Transverse colon (tissue), 4 donors: ENCODE measurements around the gene YPEL2. TPM values are rescaled to one million over a fixed set of nuclear protein-coding genes. Genes with fewer than 3 reads are reported as not detected.

Experiments used
- DNase-seq: peaks from one replicate; pipeline ENCODE4 v3.0.0-alpha.2; 2019
- H3K27ac ChIP-seq, 4 donors: fragments of 200-600 bp; sonication (generic); 2 replicates each; pipeline ENCODE4 v1.5.1; 2016 to 2018; ENCODE audit warnings: inconsistent platforms in 4 of 4
- H3K27me3 ChIP-seq: fragments of 200-600 bp; sonication (generic); 2 replicates; pipeline ENCODE4 v1.5.1; 2017; ENCODE audit warnings: inconsistent platforms
- H3K36me3 ChIP-seq, 4 donors: fragments of 200-600 bp; sonication (generic); 2 replicates each; pipeline ENCODE4 v1.5.1; 2017 to 2019; ENCODE audit warnings: inconsistent platforms in 4 of 4
- H3K4me1 ChIP-seq, 4 donors: fragments of 200-600 bp; sonication (generic); 2 replicates each; pipeline ENCODE4 v1.5.1; 2017 to 2020; ENCODE audit warnings: inconsistent platforms in 4 of 4
- H3K4me3 ChIP-seq, 4 donors: fragments of 200-600 bp; sonication (generic); 1 replicate in 1 of 4; 2 replicates in 3 of 4; pipeline versions ENCODE4 v1.5.1 to v1.6.1; 2017 to 2019; ENCODE audit warnings: inconsistent platforms in 4 of 4
- H3K9me3 ChIP-seq, 2 donors: fragments of 200-600 bp; sonication (generic); 2 replicates each; pipeline ENCODE4 v1.5.1; 2017 to 2019; ENCODE audit warnings: inconsistent platforms in 2 of 2
- CTCF ChIP-seq, 5 experiments: fragments of 200-600 bp in 3 of 5; fragments of 450-650 bp in 2 of 5; sonication (generic) in 3 of 5; IDR thresholded peaks; 1 replicate in 2 of 5; 2 replicates in 3 of 5; pipeline ENCODE4 v1.5.1; 2016 to 2017; ENCODE audit warnings: antibody characterized with exemption in 5 of 5, inconsistent platforms in 3 of 5, mild to moderate bottlenecking in 2 of 5, moderate library complexity in 1 of 5
- EP300 ChIP-seq: sonication (generic); formaldehyde crosslinking; IDR thresholded peaks from one replicate; pipeline ENCODE4 v1.6.1; 2017; ENCODE audit warnings: antibody characterized with exemption, low read depth
- POLR2A ChIP-seq: fragments of 450-650 bp; IDR thresholded peaks from one replicate; pipeline ENCODE4 v1.6.1; 2016; ENCODE audit warnings: antibody characterized with exemption, mild to moderate bottlenecking, moderate library complexity
- POLR2AphosphoS5 ChIP-seq, 3 donors: sonication (generic); formaldehyde crosslinking; IDR thresholded peaks; one replicate each; pipeline ENCODE4 v1.6.1; 2016; ENCODE audit warnings: antibody characterized with exemption in 3 of 3
- WGBS, 2 donors: methylation state at CpG; one replicate each; pipeline ENCODE4 v1.1.5; 2018; ENCODE audit warnings: low coverage in 1 of 2; 5-methylcytosine and 5-hydroxymethylcytosine counted together
- in situ Hi-C, 4 donors: fragments of 200-750 bp; cut with MboI; loops; one replicate each; pipeline versions ENCODE4 v1.15.0 to v1.15.1; 2017; ENCODE audit warnings: low sequenced_read_pairs in 3 of 4, low pct_ligation_motif_present in 1 of 4, low pct_unique_long_range_greater_than_20kb in 1 of 4
- intact Hi-C: fragments of 100-400 bp; cut with DNase I; formaldehyde crosslinking; loops from one replicate; pipeline ENCODE4 v1.15.1; 2023; ENCODE audit warnings: low total_unique reads
- total RNA-seq, 4 donors: library from RNA; depleted of rRNA; stranded (reverse); fragments of >200 nt; gene quantifications; one replicate each; pipeline ENCODE4 v1.1.0, GENCODE V29; 2016

YPEL2 gene, protein sequence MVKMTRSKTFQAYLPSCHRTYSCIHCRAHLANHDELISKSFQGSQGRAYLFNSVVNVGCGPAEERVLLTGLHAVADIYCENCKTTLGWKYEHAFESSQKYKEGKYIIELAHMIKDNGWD
- 10 to 100 TPM; 24.7 to 45.0 (median 32.8) TPM for total RNA-seq

- peak within 1 kb of the TSS; percentile 89 to 97 (median 95) for H3K4me3 ChIP-seq
- H3K4me1 ChIP-seq: peaks cover 25 to 68% (median 43%) of the 10 kb centered on the region in 4 donors
- peak within 1 kb of the TSS; percentile 92 to 98 (median 96) for H3K27ac ChIP-seq
- intact Hi-C loops (loop anchor here (5.0 kb wide), 2 partner anchors 41 to 106 kb away; no protein-coding TSS in a partner anchor), in situ Hi-C loops (no loop called here)
- 1% methylated on average over 39 of the region's 71 CpGs; no CpG with 5 or more reads in 1 of the 2 donors for WGBS, 2 donors
- TF ChIP-seq CTCF (IDR thresholded peaks at IDR 0.05): no peak
- peak; percentile 56 for TF ChIP-seq POLR2A
- peak; percentile 76 to 90 (median 86) for TF ChIP-seq POLR2AphosphoS5 (IDR thresholded peaks at IDR 0.05)
- no peaks in the 10 kb centered on the region for H3K27me3 ChIP-seq
- H3K36me3 ChIP-seq: no peaks in the 10 kb centered on the region
- H3K9me3 ChIP-seq: no peaks in the 10 kb centered on the region
- peak; percentile 97 for DNase-seq
Observed at GRCh38 chr17:59331129-59331928, at the start of gene YPEL2. Gene YPEL2 (plus strand): TSS chr17:59331655. CDS start chr17:59353410, 21,755 bp downstream.

GRCh38 chr17:59284317-59284716 is 47.1 kb upstream of the YPEL2 start:
- H3K27me3 ChIP-seq: no peaks in the 10 kb centered on the region
- no peak overlapping the region for H3K27ac ChIP-seq
- DNase-seq: no peak
- 39 to 62% methylated on average over 2 to 4 of the region's 4 CpGs for WGBS, 2 donors
- no peak overlapping the region for H3K4me3 ChIP-seq
- no peaks in the 10 kb centered on the region for H3K9me3 ChIP-seq
- no peaks in the 10 kb centered on the region for H3K4me1 ChIP-seq
- intact Hi-C loops: no loop called here
- H3K36me3 ChIP-seq: no peaks in the 10 kb centered on the region
- in situ Hi-C loops: no loop called here
- TF ChIP-seq POLR2AphosphoS5 (IDR thresholded peaks at IDR 0.05) (no peak), CTCF (IDR thresholded peaks at IDR 0.05) (no peak), EP300 (no peak), POLR2A (no peak)

- H3K36me3 ChIP-seq: no peaks in the 10 kb centered on the region
- intact Hi-C loops (no loop called here), in situ Hi-C loops (no loop called here)
- H3K27me3 ChIP-seq: no peaks in the 10 kb centered on the region
- no peaks in the 10 kb centered on the region for H3K9me3 ChIP-seq
- H3K4me1 ChIP-seq: peaks cover 0 to 23% (median 12%) of the 10 kb centered on the region in 4 donors
- TF ChIP-seq POLR2AphosphoS5 (IDR thresholded peaks at IDR 0.05) (no peak), CTCF (IDR thresholded peaks at IDR 0.05) (no peak), POLR2A (no peak), EP300 (no peak)
- WGBS, 2 donors: 53% methylated on average over 1 of the region's 1 CpG; no CpG with 5 or more reads in 1 of the 2 donors
- no peak overlapping the region for H3K4me3 ChIP-seq
- no peak for DNase-seq
- peak overlapping the region in 1 of 4 donors; percentile 3 for H3K27ac ChIP-seq
Observed at GRCh38 chr17:59287452-59287851, 44.0 kb upstream of the YPEL2 start.

- in situ Hi-C loops: no loop called here
- H3K27ac ChIP-seq: peak overlapping the region in 1 of 4 donors; percentile 3
- intact Hi-C loops: no loop called here
- WGBS, 2 donors: 84 to 89% methylated on average over 3 of the region's 3 CpGs
- no peaks in the 10 kb centered on the region for H3K36me3 ChIP-seq
- DNase-seq: no peak
- H3K9me3 ChIP-seq: no peaks in the 10 kb centered on the region
- no peak for TF ChIP-seq EP300
- no peak for TF ChIP-seq CTCF (IDR thresholded peaks at IDR 0.05)
- TF ChIP-seq POLR2A: no peak
- no peak for TF ChIP-seq POLR2AphosphoS5 (IDR thresholded peaks at IDR 0.05)
- no peak overlapping the region for H3K4me3 ChIP-seq
- no peaks in the 10 kb centered on the region for H3K27me3 ChIP-seq
- H3K4me1 ChIP-seq: peaks cover 0 to 23% (median 12%) of the 10 kb centered on the region in 4 donors
Observed at GRCh38 chr17:59287891-59288290, 43.6 kb upstream of the YPEL2 start.
